Thyroid gland (tissue), 4 donors: Measurements from ENCODE around the gene DMD. TPM values are rescaled to one million over a fixed set of nuclear protein-coding genes. Genes with fewer than 3 reads are reported as not detected.
A peak's percentile ranks its signal among the peaks of the same experiment; 100 is the strongest.

Source experiments
- DNase-seq, 2 donors: peaks; one replicate each; pipeline ENCODE4 v3.0.0-alpha.2; 2019
- H3K27ac ChIP-seq, 3 donors: fragments of 200-600 bp; sonication (generic); 1 replicate in 2 of 3; 2 replicates in 1 of 3; pipeline ENCODE4 v1.5.1; 2016 to 2019; ENCODE audit warnings: mild to moderate bottlenecking in 1 of 3, moderate library complexity in 1 of 3
- H3K27me3 ChIP-seq: fragments of 200-600 bp; sonication (generic); one replicate; pipeline ENCODE4 v1.5.1; 2019
- H3K36me3 ChIP-seq, 2 donors: fragments of 200-600 bp; sonication (generic); one replicate each; pipeline ENCODE4 v1.5.1; 2016 to 2019
- H3K4me1 ChIP-seq, 2 donors: fragments of 200-600 bp; sonication (generic); one replicate each; pipeline ENCODE4 v1.5.1; 2017 to 2019
- H3K4me3 ChIP-seq, 3 donors: fragments of 200-600 bp; sonication (generic); replicated peaks in 1 of 3; 1 replicate in 2 of 3; 2 replicates in 1 of 3; pipeline ENCODE4 v1.5.1; 2016; ENCODE audit warnings: mild to moderate bottlenecking in 1 of 3
- H3K9me3 ChIP-seq: fragments of 200-600 bp; sonication (generic); one replicate; pipeline ENCODE4 v1.5.1; 2017
- POLR2A ChIP-seq, 2 donors: fragments of 450-650 bp; IDR thresholded peaks; one replicate each; pipeline ENCODE4 v1.6.1; 2017; ENCODE audit warnings: antibody characterized with exemption in 2 of 2, mild to moderate bottlenecking in 2 of 2, moderate library complexity in 1 of 2
- WGBS, 2 donors: methylation state at CpG; one replicate each; pipeline ENCODE4 v1.1.5; 2017; 5-methylcytosine and 5-hydroxymethylcytosine counted together
- intact Hi-C: fragments of 100-400 bp; cut with DNase I; formaldehyde crosslinking; loops from one replicate; pipeline ENCODE4 v1.15.1; 2023
- total RNA-seq, 4 donors: library from RNA; depleted of rRNA; stranded (reverse); fragments of >200 nt; gene quantifications; one replicate each; pipeline ENCODE4 v1.2.3, GENCODE V29; 2016
- TF ChIP-seq, protein P1 (sequence below), 6 experiments: fragments of 200-600 bp in 3 of 6; fragments of 450-650 bp in 3 of 6; sonication (generic) in 3 of 6; IDR thresholded peaks; one replicate each; pipeline ENCODE4 v1.5.1; 2016 to 2019; ENCODE audit warnings: antibody characterized with exemption in 6 of 6, mild to moderate bottlenecking in 2 of 6, inconsistent platforms in 1 of 6, moderate library complexity in 1 of 6

Gene DMD
- total RNA-seq, 4 donors from 2014 or later: 16.5 to 24.0 (median 21.7) TPM

DNA sequence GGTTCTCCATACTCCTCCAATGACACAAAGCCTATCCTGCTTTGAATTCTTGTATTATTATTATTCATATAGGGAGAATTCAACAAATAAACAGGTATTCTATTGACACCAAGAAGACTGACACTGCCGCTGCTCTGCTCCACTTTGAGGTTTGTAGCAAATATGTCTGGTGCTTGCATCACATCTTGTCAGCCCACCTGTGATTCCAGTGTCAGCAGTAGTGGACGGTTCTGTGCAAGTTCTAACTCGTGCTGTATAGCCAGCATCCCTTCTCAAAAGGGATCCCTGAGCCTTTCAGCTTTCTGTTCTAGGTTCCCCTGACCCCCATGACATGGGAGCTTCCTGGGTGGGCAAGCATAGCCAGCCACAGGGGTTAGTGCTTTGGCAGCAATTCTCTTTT lies 1843.5 kb downstream of the DMD start:
- WGBS, 2 donors: 88 to 93% methylated on average over 3 of the region's 3 CpGs
- intact Hi-C loops: no loop called here
- no peak overlapping the region for H3K4me3 ChIP-seq

DNA sequence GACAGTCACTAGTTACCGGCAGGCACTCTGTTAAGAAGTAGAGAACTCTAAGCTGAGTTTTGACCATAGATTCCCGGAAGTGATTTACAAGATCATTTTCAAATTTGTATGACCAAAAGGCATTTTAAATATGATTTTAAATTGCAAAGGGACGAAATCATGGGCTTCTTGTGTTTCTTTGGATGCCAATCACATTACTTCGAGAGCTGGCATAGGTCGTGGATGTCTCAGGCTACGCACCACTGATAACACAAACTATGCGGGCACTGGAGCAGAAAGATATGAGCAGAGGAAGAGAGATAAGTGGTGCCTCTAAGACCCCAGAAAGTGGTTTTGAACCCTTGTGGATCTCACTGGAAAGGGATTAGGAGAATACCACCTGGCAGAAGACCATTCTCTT lies 1845.3 kb downstream of the DMD start:
- no peak for TF ChIP-seq POLR2A (IDR thresholded peaks at IDR 0.05)
- TF ChIP-seq, protein P1, sequence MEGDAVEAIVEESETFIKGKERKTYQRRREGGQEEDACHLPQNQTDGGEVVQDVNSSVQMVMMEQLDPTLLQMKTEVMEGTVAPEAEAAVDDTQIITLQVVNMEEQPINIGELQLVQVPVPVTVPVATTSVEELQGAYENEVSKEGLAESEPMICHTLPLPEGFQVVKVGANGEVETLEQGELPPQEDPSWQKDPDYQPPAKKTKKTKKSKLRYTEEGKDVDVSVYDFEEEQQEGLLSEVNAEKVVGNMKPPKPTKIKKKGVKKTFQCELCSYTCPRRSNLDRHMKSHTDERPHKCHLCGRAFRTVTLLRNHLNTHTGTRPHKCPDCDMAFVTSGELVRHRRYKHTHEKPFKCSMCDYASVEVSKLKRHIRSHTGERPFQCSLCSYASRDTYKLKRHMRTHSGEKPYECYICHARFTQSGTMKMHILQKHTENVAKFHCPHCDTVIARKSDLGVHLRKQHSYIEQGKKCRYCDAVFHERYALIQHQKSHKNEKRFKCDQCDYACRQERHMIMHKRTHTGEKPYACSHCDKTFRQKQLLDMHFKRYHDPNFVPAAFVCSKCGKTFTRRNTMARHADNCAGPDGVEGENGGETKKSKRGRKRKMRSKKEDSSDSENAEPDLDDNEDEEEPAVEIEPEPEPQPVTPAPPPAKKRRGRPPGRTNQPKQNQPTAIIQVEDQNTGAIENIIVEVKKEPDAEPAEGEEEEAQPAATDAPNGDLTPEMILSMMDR (IDR thresholded peaks at IDR 0.05): no peak
- no peak overlapping the region for H3K4me3 ChIP-seq
- peak; percentile 3 to 6 for DNase-seq
- intact Hi-C loops: no loop called here
- H3K27me3 ChIP-seq: no peaks in the 10 kb centered on the region
- no peaks in the 10 kb centered on the region for H3K9me3 ChIP-seq
- 14 to 40% methylated on average over 7 of the region's 7 CpGs for WGBS, 2 donors
- H3K36me3 ChIP-seq: no peaks in the 10 kb centered on the region
- H3K27ac ChIP-seq: no peak overlapping the region
- no peaks in the 10 kb centered on the region for H3K4me1 ChIP-seq

More for the DNA sequence above, 1843.5 kb downstream of the DMD start:
- no peak for TF ChIP-seq POLR2A (IDR thresholded peaks at IDR 0.05)
- TF ChIP-seq, protein P1 (IDR thresholded peaks at IDR 0.05): no peak
- H3K36me3 ChIP-seq: no peaks in the 10 kb centered on the region
- H3K27me3 ChIP-seq: no peaks in the 10 kb centered on the region
- H3K4me1 ChIP-seq: no peaks in the 10 kb centered on the region
- H3K9me3 ChIP-seq: no peaks in the 10 kb centered on the region
- no peak overlapping the region for H3K27ac ChIP-seq
- DNase-seq: no peak

DNA sequence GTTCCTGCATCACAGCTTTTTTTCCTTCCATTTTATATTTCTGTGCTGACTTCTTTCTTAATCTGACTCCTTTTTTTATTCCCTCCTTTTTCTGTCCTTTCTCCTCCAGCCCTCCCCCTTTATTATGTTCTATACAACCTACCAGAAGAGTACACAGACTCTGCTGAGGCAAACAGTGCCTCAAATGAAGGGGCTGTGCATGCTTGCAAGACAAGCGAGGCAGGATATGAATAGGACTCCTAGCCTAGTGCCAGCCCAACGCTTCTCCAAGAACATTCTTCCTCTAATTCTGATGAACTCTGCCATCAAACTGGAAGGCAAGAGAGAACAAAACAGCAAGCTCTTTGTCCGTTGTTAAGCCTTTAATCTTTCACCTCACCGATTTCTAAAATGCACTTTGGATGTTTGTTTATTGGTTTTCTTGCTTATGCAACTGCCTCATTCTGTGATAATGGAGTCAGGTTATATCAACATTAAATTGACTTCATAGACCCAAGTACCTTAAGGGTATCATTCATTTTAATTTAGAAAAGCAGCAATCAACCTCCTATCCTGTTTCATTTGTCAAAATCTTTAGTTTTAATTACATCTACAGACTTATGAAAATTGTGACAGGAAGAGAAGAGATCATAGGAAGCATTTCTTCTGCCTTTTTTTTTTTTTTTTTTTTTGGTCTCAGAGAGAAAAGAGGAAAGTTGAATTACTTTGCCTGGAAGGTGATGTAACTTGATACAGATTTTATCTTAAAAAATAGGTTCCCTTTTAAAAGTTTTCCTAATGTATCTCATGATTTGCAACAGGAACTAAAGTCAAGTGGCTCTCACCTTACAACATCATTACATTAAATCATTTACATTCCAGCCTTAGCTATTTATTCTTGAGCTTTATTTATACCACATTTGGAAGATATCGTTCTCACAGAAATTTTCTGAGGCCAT lies 1854.8 kb downstream of the DMD start:
- no peaks in the 10 kb centered on the region for H3K36me3 ChIP-seq
- intact Hi-C loops: no loop called here
- no peak for DNase-seq
- no peak overlapping the region for H3K27ac ChIP-seq
- no peaks in the 10 kb centered on the region for H3K9me3 ChIP-seq
- WGBS, 2 donors: 61 to 68% methylated on average over 5 of the region's 5 CpGs
- H3K4me1 ChIP-seq: no peaks in the 10 kb centered on the region
- no peak overlapping the region for H3K4me3 ChIP-seq
- no peak for TF ChIP-seq POLR2A (IDR thresholded peaks at IDR 0.05)
- TF ChIP-seq, protein P1 (IDR thresholded peaks at IDR 0.05): no peak
- H3K27me3 ChIP-seq: no peaks in the 10 kb centered on the region

DNA sequence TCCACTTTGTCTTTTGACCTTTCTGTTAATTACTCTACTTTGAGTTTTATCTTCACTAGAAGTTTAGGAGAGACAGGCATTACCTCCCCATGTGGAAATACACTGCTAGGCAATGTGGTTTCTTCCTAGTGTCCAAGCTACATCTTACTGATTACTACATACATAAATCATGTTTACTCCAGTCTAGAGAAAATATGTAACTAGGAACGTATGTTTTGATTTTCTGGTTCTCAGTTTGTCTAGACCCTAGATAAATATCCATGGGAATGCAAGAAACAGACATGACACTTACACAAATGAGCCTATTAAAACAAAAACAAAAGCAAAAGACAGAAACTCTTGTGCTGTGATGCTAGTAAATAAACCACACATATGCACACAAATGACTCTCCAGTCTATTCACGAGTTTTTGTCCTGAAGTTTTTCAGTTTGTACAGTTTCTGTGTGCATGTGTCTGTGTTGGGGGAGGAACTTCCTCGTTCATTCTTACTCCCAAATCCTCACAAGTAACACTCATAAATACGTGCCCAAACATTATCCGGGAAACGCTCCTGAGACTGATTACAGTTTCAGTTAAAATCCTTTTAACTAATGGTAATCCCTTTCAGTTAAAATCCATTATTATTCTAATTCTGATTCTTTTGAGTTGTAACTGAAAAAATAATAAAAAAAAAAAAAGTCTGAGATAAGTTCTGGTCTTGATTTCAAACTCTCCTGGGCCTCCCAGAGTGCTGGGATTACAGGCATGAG lies 1856.0 kb downstream of the DMD start:
- Histone ChIP-seq H3K9me3 (no peaks in the 10 kb centered on the region), H3K27ac (no peak overlapping the region), H3K4me1 (no peaks in the 10 kb centered on the region), H3K4me3 (no peak overlapping the region), H3K36me3 (no peaks in the 10 kb centered on the region), H3K27me3 (no peaks in the 10 kb centered on the region)
- TF ChIP-seq, protein P1 (IDR thresholded peaks at IDR 0.05): no peak
- DNase-seq: no peak
- intact Hi-C loops: no loop called here
- 77 to 82% methylated on average over 6 of the region's 6 CpGs for WGBS, 2 donors

DNA sequence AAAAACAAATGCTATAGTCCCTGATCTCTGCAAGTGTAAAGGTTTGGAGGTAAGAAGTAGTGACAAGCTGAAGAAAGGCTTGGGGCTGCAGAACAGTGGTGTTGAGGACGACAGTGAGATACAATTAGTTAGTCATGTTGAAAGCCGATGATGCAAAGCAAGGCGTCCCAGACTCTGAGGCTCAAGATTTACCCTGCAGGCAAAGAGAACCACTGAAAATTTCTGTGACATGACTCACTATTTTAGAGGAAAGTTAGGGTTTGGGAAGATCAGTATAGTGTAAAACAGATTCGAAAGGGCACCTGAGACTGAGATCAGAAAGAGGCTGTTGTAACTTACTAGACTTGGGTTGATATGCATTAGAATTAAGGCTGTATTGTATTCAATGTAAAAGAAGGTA lies 1858.3 kb downstream of the DMD start:
- Histone ChIP-seq H3K4me3 (no peak overlapping the region), H3K36me3 (no peaks in the 10 kb centered on the region), H3K27me3 (no peaks in the 10 kb centered on the region), H3K27ac (no peak overlapping the region), H3K9me3 (no peaks in the 10 kb centered on the region), H3K4me1 (no peaks in the 10 kb centered on the region)
- intact Hi-C loops: no loop called here
- TF ChIP-seq, protein P1 (IDR thresholded peaks at IDR 0.05): no peak
- no peak for TF ChIP-seq POLR2A (IDR thresholded peaks at IDR 0.05)
- 76 to 80% methylated on average over 4 of the region's 4 CpGs for WGBS, 2 donors
- no peak for DNase-seq
